Embryonic facial prominence (tissue), 1 donor: ENCODE results near the gene MASP1.

Experiments
- DNase-seq: peaks from one replicate; pipeline ENCODE4 v3.0.0-alpha.2; 2016; ENCODE audit errors: extremely low spot score

The MASP1 gene

GRCh38 chr3:187291512-187292132 is at the start of gene MASP1:
Gene MASP1 (minus strand): TSS chr3:187291737. CDS start chr3:187291632, 105 bp downstream.
- no peak for DNase-seq

- no peak for DNase-seq
Measured at GRCh38 chr3:187340578-187340977, 49.0 kb upstream of the MASP1 start.

- DNase-seq, result no peak
Measured at GRCh38 chr3:187336322-187336721, 44.8 kb upstream of the MASP1 start.

- DNase-seq, result no peak
Measured at GRCh38 chr3:187334904-187335303, 43.4 kb upstream of the MASP1 start.

- DNase-seq, result no peak
Measured at GRCh38 chr3:187328691-187329090, 37.2 kb upstream of the MASP1 start.

GRCh38 chr3:187327845-187328244 is 36.3 kb upstream of the MASP1 start:
- DNase-seq, result no peak

GRCh38 chr3:187325632-187326031 is 34.1 kb upstream of the MASP1 start:
- DNase-seq, result no peak

- no peak for DNase-seq
Measured at GRCh38 chr3:187323091-187323490, 31.6 kb upstream of the MASP1 start.

- DNase-seq, result no peak
Measured at GRCh38 chr3:187322291-187322690, 30.8 kb upstream of the MASP1 start.

- no peak for DNase-seq
Measured at GRCh38 chr3:187321766-187322165, 30.2 kb upstream of the MASP1 start.

GRCh38 chr3:187319699-187320302 is 28.3 kb upstream of the MASP1 start:
- no peak for DNase-seq

- peak; percentile 28 for DNase-seq
Measured at GRCh38 chr3:187318819-187319616, 27.5 kb upstream of the MASP1 start.

- no peak for DNase-seq
Measured at GRCh38 chr3:187315872-187316271, 24.3 kb upstream of the MASP1 start.

- no peak for DNase-seq
Measured at GRCh38 chr3:187314176-187314575, 22.6 kb upstream of the MASP1 start.

GRCh38 chr3:187310954-187311470 is 19.5 kb upstream of the MASP1 start:
- no peak for DNase-seq

GRCh38 chr3:187310226-187310625 is 18.7 kb upstream of the MASP1 start:
- DNase-seq, result no peak

GRCh38 chr3:187305881-187306280 is 14.3 kb upstream of the MASP1 start:
- DNase-seq, result no peak

- DNase-seq, result no peak
Measured at GRCh38 chr3:187299611-187300010, 8.1 kb upstream of the MASP1 start.

- DNase-seq, result no peak
Measured at GRCh38 chr3:187296911-187297310, 5.4 kb upstream of the MASP1 start.

- no peak for DNase-seq
Measured at GRCh38 chr3:187296058-187296457, 4.5 kb upstream of the MASP1 start.

- no peak for DNase-seq
Measured at GRCh38 chr3:187295316-187296034, 3.9 kb upstream of the MASP1 start.
